ENCODE data around the gene ARMC2.
A peak's percentile ranks its signal among the peaks of the same experiment; 100 is the strongest.
"Not testable (repeated sequence)": the region's sequence is repeated elsewhere in the genome, so short reads cannot be mapped to it uniquely, and the experiment has no call there.

ARMC2 gene

GRCh38 chr6:108916026-108916686 is 67.9 kb downstream of the ARMC2 start:
- DNase-seq (ENCODE audit: low read depth, low spot score): no peak

- DNase-seq (ENCODE audit: low read depth, low spot score): peak; percentile 88
These were observed 72.5 kb downstream of the ARMC2 start for GRCh38 chr6:108920751-108921150.

GRCh38 chr6:108921547-108922361 is 73.5 kb downstream of the ARMC2 start:
- DNase-seq (ENCODE audit: low read depth, low spot score): no peak

- DNase-seq (ENCODE audit: low read depth, low spot score): no peak
These were observed 74.3 kb downstream of the ARMC2 start for GRCh38 chr6:108922499-108922898.

- DNase-seq (ENCODE audit: low read depth, low spot score): no peak
These were observed 79.7 kb downstream of the ARMC2 start for GRCh38 chr6:108927927-108928326.

GRCh38 chr6:108928650-108929049 is 80.4 kb downstream of the ARMC2 start:
- DNase-seq (ENCODE audit: low read depth, low spot score): no peak

- DNase-seq (ENCODE audit: low read depth, low spot score): not testable (repeated sequence)
These were observed 82.9 kb downstream of the ARMC2 start for GRCh38 chr6:108931090-108931489.

- DNase-seq (ENCODE audit: low read depth, low spot score): no peak
These were observed 88.9 kb downstream of the ARMC2 start for GRCh38 chr6:108937170-108937569.

GRCh38 chr6:108940741-108941140 is 92.5 kb downstream of the ARMC2 start:
- no peak for DNase-seq (ENCODE audit: low read depth, low spot score)

- DNase-seq (ENCODE audit: low read depth, low spot score): no peak
These were observed 93.1 kb downstream of the ARMC2 start for GRCh38 chr6:108941281-108941680.

GRCh38 chr6:108941859-108942258 is 93.6 kb downstream of the ARMC2 start:
- DNase-seq (ENCODE audit: low read depth, low spot score): no peak

GRCh38 chr6:108942556-108943492 is 94.6 kb downstream of the ARMC2 start:
- no peak for DNase-seq (ENCODE audit: low read depth, low spot score)

- DNase-seq (ENCODE audit: low read depth, low spot score): no peak
These were observed 95.8 kb downstream of the ARMC2 start for GRCh38 chr6:108944071-108944470.

- DNase-seq (ENCODE audit: low read depth, low spot score): no peak
These were observed 96.8 kb downstream of the ARMC2 start for GRCh38 chr6:108944707-108945680.

GRCh38 chr6:108945681-108946159 is 97.5 kb downstream of the ARMC2 start:
- no peak for DNase-seq (ENCODE audit: low read depth, low spot score)

- DNase-seq (ENCODE audit: low read depth, low spot score): no peak
These were observed 98.5 kb downstream of the ARMC2 start for GRCh38 chr6:108946695-108947094.

GRCh38 chr6:108947114-108947854 is 99.1 kb downstream of the ARMC2 start:
- DNase-seq (ENCODE audit: low read depth, low spot score): no peak

- DNase-seq (ENCODE audit: low read depth, low spot score): no peak
These were observed 100.0 kb downstream of the ARMC2 start for GRCh38 chr6:108948181-108948661.

GRCh38 chr6:108951351-108951953 is 103.2 kb downstream of the ARMC2 start:
- DNase-seq (ENCODE audit: low read depth, low spot score): no peak
